ENCODE measurements around the gene CRB3.
"Not testable (repeated sequence)": the region's sequence is repeated elsewhere in the genome, so short reads cannot be mapped to it uniquely, and the experiment has no call there.

The CRB3 gene

DNA sequence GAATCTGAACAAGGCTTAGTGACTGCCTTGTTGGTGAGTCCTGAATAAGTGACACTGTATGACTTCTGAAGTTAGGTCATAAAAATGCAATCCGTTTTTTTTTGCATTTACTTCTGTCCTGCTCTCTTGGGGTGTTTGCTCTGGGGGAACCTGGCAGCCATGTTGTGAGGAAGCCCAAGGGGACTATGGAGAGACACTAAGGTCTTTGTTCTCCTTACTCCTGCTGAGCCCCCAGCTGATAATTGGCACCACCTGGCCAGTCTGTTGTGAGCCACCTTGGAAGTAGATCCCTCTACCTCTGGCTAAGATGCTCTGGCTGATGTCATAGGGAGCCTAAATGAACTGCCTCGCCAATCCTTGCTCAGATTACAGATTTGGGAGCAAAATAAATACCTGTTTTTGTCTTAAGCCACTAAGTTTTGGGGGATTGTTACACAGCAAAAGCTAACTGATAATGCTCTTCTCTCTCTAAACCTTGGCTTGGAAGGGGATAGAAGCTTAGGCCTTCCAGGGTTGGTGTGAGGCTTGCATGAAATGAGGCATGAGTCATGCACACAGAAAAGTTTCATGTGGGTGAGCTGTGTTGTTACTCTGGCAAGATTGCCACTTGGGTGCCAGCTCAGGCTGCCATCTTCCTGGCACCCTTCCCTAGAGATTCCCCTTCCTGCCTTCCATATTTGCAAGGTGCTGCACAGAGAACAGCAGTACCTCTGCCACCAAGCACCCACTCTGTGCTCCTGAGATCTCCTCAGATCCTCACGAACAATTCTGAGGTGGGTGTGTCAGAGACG lies 27.9 kb downstream of the CRB3 start:
- DNase-seq (ENCODE audit: low read depth) = no peak

DNA sequence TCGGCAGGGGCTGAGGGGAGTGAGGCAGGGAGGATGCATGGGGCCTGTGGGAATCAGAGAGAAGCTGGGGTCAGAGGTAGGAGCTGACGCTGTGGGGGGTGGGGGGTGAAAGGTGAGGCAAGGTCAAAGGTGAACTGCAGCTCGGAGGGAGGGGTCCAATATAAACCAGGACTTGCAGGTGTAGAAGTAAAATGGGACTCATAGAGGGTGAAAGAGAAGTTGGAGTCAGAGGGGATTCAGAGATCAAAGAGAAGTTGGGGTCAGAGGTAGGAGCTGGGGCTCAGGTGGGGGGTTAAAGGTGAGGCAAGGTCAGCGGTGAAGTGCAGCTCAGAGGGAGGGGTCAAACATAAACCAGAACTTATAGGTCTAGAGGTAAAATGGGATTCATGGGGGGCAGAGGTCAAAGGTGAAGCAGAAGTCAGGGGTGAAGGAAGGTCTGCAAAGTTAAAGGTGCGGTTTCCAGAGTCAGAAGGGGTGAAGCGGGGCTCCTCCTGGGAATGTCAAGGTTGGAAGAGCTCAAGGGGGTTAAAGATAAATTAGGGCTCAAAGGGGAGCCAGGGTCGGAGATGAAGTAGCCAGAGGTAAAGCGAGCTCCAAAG lies 30.5 kb downstream of the CRB3 start:
- DNase-seq (ENCODE audit: low read depth) = no peak

DNA sequence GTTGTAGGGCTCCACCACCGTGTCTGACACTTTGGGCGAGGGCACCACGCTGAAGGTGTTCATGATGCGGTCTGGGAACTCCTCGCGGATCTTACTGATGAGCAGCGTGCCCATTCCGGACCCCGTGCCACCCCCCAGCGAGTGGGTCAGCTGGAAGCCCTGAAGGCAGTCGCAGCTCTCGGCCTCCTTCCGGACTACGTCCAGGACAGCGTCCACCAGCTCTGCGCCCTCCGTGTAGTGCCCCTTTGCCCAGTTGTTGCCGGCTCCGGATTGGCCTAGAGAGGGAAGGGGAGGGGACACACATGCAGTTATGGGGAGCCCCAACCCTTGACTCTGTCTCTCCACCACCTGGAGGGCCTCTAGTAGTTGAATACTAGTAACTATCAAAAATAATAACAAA lies 31.9 kb downstream of the CRB3 start:
- no peak for DNase-seq (ENCODE audit: low read depth)

DNA sequence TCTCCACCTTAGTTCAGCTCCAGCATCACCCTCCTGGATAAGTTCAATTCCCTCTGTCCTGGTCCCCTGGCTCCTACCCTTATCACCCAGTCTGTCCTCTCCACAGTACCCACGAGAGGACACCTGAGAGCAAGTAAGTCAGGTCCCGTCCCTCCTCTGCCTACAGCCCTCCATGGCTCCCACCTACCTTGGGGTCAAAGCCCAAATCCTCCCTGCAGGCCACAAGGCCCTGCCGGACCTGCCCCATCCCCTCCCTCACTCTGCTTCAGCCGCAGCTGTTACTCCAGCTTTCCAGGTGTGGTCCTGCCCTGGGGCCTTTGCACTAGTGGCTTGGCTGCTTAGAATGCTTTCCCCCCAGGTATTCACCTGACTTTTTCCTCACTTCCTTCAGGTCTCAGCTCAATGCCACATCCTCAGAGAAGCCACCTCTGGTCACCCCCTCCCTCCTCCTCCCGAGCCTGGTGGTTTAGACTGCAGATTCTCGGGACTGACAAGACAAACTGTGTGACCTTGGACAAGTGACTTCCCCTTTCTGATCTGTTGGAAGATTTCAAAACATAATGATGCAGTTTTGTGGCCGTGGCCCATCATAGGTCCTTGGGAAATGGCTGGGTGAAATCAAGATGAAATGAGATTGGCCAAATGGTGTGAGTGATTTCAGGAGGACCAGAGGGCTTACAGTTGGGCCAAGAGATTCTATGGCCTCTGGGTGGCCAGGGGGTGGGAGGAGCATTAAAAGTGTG lies 34.4 kb downstream of the CRB3 start:
- DNase-seq (ENCODE audit: low read depth) = no peak

DNA sequence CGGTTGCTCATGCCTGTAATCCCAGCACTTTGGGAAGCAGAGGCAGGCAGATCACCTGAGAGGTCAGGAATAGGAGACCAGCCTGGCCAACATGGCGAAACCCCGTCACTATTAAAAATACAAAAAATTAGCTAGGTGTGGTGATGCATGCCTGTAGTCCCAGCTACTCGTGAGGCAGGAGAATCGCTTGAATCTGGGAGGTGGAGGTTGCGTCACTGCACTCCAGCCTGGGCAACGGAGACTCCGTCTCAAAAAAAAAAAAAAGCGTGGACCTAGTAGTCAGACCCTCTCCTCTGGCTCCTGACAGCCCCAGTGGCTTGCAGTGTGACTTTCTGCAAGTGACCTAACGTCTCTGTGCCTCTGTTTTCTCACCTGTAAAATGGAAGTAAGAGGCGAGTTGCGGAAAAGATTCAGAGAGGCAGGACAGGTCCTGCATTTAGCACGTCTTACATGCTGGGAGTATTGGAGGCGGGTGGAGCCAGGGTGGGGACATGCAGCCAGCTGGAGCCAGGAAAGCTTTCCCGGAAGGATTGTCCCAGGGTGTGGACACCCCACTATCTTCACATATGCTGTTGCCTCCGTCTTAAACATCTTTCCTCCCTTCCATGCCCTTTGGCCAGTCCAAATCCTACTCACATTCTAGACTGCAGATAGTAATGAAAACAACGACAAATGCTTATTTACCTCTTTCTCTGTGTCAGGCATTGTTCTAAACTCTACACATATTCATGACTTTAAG lies 35.1 kb downstream of the CRB3 start:
- no peak for DNase-seq (ENCODE audit: low read depth)

DNA sequence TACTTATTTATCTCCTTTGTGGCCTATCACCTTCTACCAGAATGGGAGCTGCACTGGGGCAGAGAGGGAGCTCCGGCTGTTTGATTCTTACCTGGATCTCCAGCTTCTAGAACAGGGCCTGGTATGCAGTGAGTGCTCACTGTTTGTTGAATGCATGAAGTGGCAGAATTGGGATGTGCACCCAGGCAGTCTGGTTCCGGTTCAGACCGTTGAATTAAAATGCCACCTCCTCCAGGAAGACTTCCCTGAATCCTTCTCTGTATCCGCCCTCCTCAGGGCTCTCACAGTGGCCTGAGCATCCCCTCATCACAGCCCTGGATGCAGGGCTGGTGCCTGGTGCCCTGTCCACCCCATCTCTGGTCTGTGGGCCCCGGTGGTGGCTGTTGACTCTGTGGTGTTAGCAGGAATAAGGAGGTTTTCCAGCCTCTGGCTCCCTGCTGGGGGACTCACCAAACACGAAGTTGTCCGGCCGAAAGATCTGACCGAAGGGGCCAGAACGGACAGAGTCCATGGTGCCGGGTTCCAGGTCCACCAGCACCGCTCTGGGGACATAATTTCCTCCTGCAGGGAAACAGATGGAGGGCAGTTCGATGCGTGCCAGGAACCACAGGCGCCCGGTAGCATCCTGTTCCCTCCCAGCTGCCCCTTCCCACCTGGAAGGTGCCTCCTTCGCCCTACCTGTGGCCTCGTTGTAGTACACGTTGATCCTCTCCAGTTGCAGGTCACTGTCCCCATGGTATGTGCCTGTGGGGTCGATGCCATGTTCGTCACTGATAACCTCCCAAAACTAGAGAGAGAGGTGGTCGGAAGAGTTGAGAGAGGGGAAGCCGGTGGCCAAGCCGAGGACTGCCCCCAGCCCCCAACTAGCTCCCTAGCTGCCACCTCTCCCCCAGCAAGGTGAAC lies 37.0 kb downstream of the CRB3 start:
- no peak for DNase-seq (ENCODE audit: low read depth)

DNA sequence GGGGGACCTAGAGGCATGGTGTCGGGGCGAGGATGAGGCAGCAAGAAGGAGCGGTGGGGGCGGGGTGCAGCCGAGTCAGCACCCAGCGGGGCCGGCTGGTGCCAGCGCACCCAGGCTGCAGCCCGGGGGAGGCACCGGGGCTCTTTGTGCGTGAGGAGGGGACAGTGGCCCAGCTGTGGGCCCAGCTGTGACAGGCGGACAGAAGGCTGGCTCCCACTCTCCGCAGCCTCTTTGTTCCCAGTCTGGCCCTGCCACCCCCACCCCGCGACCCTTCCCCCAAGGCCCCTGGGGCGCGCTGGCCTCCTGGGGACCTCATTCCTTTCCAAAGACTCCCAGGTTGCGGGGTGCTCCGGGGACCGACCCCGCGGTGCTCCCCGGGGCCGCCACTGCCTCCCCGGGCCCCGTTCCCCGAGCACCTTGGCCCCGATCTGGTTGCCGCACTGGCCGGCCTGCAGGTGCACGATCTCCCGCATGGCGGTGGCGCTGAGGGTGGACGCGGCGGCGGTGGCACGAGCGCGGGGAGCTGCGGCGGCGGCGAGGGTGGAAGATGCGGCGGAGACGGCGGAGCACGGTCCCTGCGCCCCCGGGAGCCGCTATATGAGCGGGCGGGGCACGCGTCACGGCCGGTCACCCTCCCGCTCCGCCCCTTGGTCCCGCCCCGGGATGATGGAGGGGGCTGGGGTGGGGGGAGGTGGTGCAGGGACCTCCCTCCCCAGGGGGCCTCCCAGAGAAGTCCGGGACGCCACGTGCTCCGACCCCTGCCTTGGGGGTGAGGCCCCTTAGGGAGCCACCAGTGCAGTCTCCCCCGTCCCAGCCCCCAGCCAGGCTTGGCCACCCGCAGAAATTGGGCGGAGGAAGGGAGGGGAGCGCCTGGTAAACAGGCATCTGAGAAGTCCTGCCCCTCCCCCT lies 37.9 kb downstream of the CRB3 start, which contains the start of gene TUBB4A:
TUBB4A (minus strand) TSS at position 570 of the 909 bp plus-strand sequence; CDS start at position 473, 97 bp downstream.
- peak; percentile 27 for DNase-seq (ENCODE audit: low read depth)

DNA sequence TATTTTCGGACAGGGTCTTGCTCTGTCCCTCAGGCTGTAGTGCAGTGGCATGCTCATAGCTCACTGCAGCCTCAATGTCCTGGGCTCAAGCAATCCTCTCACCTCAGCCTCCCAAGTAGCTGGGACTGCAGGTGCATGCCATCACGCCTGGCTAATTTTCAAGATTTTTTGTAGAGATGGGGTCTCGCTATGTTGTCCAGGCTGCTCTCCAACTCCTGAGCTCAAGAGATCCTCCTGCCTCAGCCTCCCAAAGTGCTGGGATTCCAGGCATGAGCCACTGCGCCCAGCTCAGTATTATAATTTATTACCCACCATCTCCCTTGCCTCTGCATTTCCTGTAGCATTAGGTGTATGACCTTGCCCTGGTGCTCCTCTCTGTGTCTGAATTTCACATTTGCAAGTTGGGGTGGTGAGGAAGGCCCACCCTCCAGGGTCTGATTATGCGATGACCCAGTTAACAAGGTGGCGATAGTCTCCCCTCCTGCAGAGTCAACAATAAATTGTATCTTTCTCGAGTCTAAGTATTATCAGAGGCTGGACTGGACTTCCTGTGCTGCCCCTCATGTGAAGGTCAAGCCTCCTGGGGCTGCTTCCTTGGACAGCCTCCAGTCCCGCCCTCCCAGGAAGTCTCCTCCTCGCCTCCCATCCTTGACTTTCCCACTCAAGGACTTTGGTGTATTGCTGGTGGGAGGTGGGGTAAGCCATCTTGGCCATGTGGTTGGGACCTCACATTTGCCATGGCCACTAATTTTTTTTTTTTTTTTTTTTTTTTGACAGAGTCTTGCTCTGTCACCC lies 39.5 kb downstream of the CRB3 start:
- no peak for DNase-seq (ENCODE audit: low read depth)

DNA sequence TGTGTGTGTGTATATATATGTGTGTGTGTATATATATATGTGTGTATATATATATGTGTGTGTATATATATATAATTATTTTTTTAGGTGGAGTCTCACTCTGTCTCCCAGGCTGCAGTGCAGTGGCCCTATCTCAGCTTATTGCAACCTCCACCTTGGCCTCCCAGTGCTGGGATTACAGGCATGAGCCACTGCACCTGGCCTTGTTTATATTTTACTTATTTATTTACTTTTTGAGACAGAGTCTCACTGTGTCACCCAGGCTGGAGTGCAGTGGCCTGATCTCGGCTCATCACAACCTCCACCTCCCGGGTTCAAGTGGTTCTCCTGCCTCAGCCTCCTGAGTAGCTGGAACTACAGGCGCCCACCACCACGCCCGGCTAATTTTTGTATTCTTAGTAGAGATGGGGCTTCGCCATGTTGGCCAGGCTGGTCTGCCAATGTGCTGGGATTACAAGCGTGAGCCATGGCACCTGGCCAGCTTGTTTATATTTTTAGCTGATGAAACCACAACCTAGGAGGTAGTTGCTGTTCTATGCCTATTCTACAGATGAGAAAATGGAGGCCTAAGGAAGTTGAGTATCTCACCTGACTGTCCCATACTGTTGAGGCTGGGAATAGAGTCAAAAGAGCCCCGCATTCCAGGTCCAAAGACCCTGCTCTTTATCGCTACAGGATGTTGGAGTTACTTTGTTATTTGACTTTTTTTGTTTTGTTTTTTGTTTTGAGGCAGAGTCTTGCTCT lies 44.1 kb downstream of the CRB3 start:
- DNase-seq (ENCODE audit: low read depth) = not testable (repeated sequence)

DNA sequence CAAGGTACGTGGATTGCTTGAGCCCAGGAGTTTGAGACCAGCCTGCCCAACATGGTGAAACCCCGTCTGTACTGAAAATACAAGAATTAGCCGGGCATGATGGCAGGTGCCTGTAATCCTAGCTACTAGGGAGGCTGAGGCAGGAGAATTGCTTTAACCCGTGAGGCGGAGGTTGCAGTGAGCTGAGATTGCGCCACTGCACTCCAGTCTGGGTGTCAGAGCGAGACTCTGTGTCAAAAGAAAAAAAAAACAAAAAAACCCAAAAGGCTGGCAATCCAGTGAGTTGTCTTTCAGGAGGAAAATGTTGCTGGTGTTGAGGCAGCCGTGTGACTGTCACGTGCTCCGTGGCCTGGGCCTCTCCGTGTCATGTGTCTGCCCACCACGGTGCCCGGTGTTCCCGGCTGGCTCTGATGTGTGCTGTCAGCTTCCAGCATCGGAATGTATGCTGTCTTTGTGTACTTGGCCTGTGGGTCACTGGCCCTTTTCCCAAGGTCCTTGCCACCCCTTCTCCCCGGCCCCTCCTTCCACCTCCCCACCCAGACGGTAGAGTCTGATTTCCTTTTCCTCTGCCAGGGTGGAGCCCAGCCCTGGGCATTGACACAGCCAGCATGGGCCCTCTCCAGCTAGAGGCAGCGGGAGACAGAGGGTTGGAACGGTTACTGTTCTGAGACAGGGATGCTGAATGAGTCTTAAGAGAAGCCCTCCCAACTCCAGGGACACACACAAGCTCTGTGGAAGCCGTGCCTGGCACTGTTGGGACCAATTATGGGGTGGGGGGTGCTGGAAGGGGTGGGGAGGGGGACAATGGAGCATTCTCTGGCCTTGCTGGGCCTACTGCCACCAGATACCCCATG lies 45.3 kb downstream of the CRB3 start:
- no peak for DNase-seq (ENCODE audit: low read depth)

DNA sequence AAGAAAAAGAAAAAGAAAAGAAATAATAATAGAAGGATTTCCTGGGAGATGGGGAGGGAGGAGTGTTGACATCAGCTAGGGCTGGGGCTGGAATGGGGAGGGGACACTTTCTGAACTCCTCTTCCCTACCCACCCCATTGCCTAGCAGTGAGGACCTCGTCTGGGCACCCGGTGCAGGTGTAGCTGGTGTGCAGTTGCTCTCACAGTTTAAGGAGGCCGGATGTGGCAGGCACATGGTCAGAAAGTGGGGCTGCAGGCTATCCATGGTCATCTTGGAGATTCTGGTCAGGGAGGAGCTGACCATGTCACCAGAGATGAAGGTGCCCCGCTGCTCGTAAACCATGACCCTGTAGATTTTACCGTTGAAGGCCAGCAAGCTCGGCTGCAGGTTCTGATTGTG lies 46.5 kb downstream of the CRB3 start:
- DNase-seq (ENCODE audit: low read depth) = no peak

DNA sequence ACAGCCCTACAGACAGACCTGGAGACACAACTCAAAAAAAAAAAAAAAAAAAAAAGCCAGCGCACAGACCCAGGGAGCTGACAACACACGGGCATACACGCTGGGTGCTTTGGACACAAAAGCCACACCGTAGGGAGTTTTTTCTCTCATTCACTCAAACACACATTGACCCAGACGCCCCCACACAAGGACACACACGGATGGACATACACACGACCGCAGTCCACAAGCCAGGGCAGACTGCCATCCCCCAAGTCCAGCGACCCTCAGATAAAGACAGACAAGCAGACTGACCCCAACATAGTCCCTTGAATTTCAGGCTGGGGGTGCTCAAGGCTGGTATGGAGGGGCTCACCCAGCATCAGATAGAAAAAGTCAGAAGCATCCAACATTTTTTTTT lies 50.0 kb downstream of the CRB3 start:
- no peak for DNase-seq (ENCODE audit: low read depth)

DNA sequence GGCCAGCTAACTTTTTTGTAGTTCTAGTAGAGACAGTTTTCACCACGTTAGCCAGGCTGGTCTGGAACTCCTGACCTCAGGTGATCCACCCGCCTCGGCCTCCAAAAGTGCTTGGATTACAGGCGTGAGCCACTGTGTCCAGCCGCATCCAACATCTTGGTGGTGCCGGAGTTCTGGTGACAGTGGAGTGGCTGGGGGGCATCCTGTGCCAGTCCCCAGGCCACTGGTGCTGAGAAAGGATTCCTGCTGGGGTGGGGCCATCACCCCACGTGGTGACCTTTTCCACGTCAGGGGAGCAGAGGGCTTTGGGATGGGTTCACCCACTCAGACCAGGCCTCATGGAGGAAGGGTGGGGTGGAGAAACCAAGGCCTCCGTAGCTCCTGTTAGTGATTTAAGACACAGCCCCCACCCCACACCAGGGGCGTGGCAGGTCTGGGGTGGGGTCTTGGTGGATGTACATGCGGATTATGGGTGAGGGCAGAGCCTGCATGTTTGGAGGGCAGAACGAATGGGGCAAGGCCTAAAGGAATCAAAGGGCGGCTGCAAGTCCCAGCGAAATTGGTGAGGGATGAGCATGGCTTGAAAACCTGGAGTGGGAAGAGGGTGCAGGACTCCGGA lies 51.0 kb downstream of the CRB3 start:
- no peak for DNase-seq (ENCODE audit: low read depth)

DNA sequence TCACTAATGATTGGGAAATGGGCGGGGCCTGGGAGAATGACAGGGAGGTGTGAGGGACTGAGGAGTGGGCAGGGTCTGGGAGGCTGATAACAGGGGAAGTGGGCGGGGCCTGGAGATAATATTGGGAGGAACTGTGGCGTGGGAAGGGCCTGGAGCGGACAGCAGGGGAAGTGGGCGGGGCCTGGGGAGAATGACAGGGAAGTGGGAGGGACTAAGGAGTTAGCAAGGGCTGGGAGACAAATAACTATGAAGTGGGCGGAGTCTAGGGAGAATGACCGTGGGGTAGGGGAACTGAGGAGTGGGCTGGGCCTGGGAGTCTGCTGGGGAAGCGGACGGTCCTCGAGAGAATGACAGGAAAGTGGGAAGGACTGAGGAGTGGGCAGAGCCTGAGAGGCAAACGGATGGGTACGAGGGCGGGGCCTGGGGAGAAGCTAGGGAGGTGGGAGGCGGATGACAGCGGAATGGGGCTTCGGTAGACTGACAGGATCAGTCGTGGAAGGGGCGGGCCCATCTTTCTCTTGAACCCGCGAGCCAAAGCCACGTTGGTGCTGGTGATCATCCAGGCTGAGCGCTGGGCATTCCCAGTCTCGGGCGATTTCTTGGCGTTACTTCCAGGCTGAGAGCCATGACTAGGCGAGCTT lies 52.1 kb downstream of the CRB3 start:
- peak; percentile 31 for DNase-seq (ENCODE audit: low read depth)
